GM12892 (cell line): Measurements from ENCODE around the gene NAV2.

Experiments
- DNase-seq: peaks from one replicate; pipeline ENCODE4 v3.0.0; 2011; ENCODE audit not compliant: insufficient read length
- FAIRE-seq: peaks from 2 replicates; lab custom pipeline; 2011; peaks lifted over from hg19 to GRCh38; lab: Jason Lieb, UNC
- POLR2A ChIP-seq: IDR thresholded peaks from 2 replicates; pipeline ENCODE4 v1.6.1; 2011; ENCODE audit warnings: low read depth, low read length, control low read depth
- POLR2AphosphoS5 ChIP-seq: IDR thresholded peaks from 2 replicates; pipeline ENCODE4 v1.6.1; 2011; ENCODE audit warnings: low read depth, low read length, control low read depth
- TAF1 ChIP-seq: IDR thresholded peaks from 2 replicates; pipeline ENCODE4 v1.6.1; 2011; ENCODE audit warnings: low read depth, mild to moderate bottlenecking, control low read depth, low read length, borderline replicate concordance

The NAV2 gene

DNA sequence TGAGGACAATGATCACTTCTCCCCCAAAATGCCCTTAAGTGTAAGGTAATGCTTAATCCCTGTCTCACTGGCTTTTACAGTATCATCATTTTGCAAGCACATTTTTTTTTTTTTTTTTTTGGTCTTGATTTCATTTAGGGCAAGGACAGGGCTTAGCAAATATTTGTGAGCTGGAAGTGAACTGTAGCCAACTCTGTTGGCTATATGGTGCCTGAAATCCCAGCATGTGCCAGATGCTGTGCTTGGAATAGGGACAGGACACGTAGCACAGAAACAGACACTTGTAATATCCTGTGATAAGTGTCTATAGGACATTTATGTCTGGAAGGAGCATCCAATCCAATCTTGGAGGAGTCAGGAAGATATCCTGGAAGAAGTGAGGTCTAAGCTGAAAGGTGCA lies 198.3 kb downstream of the NAV2 start:
- FAIRE-seq (no peak), DNase-seq (no peak)
- TF ChIP-seq POLR2A (no peak), POLR2AphosphoS5 (no peak), TAF1 (no peak)

- no peak for DNase-seq
- no peak for FAIRE-seq
- no peak for TF ChIP-seq POLR2A
- TF ChIP-seq POLR2AphosphoS5 = no peak
- TF ChIP-seq TAF1 = no peak
Measured at GRCh38 chr11:19912115-19912957, 199.7 kb downstream of the NAV2 start.

GRCh38 chr11:19912958-19913892 lies 200.6 kb downstream of the NAV2 start:
- TF ChIP-seq POLR2A (no peak), TAF1 (no peak), POLR2AphosphoS5 (no peak)
- no peak for FAIRE-seq
- no peak for DNase-seq

- TF ChIP-seq TAF1 = no peak
- no peak for TF ChIP-seq POLR2AphosphoS5
- TF ChIP-seq POLR2A = no peak
- DNase-seq = no peak
- FAIRE-seq = no peak
Measured at GRCh38 chr11:19913893-19914249, 201.2 kb downstream of the NAV2 start.

- no peak for DNase-seq
- FAIRE-seq = no peak
- no peak for TF ChIP-seq TAF1
- no peak for TF ChIP-seq POLR2AphosphoS5
- no peak for TF ChIP-seq POLR2A
Measured at GRCh38 chr11:19915808-19916207, 203.2 kb downstream of the NAV2 start.

GRCh38 chr11:19917069-19917468 lies 204.4 kb downstream of the NAV2 start:
- DNase-seq (no peak), FAIRE-seq (no peak)
- TF ChIP-seq POLR2AphosphoS5 (no peak), TAF1 (no peak), POLR2A (no peak)

DNA sequence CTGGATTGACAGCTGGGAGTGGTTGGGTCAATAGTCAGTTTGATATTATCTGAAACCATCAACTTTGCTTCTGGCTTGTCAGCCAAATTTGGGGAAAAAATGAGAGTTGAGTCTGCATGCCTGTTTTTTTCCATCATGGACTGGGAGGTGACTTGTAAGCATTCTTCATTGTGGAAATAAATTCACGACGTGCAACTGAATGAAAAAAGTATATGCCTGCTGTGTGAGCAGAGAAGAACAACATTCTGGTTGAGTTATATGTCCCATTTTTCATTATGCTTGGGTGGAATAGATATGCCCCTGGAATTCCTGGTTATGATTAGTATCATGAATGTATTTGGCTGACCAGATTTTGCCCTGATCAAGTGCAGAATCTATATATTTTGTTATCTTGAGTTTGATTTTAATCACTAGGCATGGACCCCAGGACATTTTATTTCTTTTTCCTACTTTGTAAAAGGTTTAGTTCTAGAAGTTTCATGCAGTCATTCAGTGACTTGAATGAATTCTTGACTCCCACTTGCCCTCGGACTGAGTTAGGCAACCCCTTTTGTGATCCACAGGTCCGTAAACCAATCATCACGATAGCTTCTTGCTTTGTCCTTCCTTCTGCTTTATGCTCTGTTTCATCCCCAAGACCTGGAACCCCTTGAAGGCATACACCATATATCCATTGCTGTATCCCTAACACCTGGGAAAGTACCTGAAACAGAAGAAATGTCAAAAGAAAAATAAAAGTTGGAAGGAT lies 205.8 kb downstream of the NAV2 start:
- FAIRE-seq (no peak), DNase-seq (no peak)
- no peak for TF ChIP-seq TAF1
- no peak for TF ChIP-seq POLR2AphosphoS5
- TF ChIP-seq POLR2A = no peak

- no peak for DNase-seq
- no peak for FAIRE-seq
- TF ChIP-seq POLR2A = no peak
Measured at GRCh38 chr11:19919050-19919561, 206.5 kb downstream of the NAV2 start.

GRCh38 chr11:19920982-19921381 lies 208.3 kb downstream of the NAV2 start:
- FAIRE-seq = no peak
- DNase-seq = no peak
- TF ChIP-seq POLR2AphosphoS5 (no peak), POLR2A (no peak), TAF1 (no peak)

- TF ChIP-seq POLR2A (no peak), POLR2AphosphoS5 (no peak), TAF1 (no peak)
- DNase-seq (no peak), FAIRE-seq (no peak)
Measured at GRCh38 chr11:19921976-19922688, 209.5 kb downstream of the NAV2 start.

- no peak for FAIRE-seq
- no peak for TF ChIP-seq POLR2A
- TF ChIP-seq TAF1 = no peak
- TF ChIP-seq POLR2AphosphoS5 = no peak
- no peak for DNase-seq
Measured at GRCh38 chr11:19922689-19923035, 210.0 kb downstream of the NAV2 start.
